ENCODE results near the gene ADGRB3.

ADGRB3 gene

GRCh38 chr6:68710496-68710895 lies 75.4 kb downstream of the ADGRB3 start:
- no peak for DNase-seq

GRCh38 chr6:68710916-68711315 lies 75.8 kb downstream of the ADGRB3 start:
- DNase-seq, result no peak

GRCh38 chr6:68711386-68712000 lies 76.4 kb downstream of the ADGRB3 start:
- DNase-seq, result no peak

- DNase-seq, result no peak
Measured at GRCh38 chr6:68716620-68717019, 81.5 kb downstream of the ADGRB3 start.

GRCh38 chr6:68718385-68719073 lies 83.4 kb downstream of the ADGRB3 start:
- DNase-seq, result no peak

- no peak for DNase-seq
Measured at GRCh38 chr6:68719761-68720160, 84.7 kb downstream of the ADGRB3 start.

- no peak for DNase-seq
Measured at GRCh38 chr6:68722891-68723527, 87.9 kb downstream of the ADGRB3 start.

- DNase-seq, result no peak
Measured at GRCh38 chr6:68724060-68724459, 89.0 kb downstream of the ADGRB3 start.

- no peak for DNase-seq
Measured at GRCh38 chr6:68726337-68726736, 91.3 kb downstream of the ADGRB3 start.

GRCh38 chr6:68726992-68727391 lies 91.9 kb downstream of the ADGRB3 start:
- DNase-seq, result no peak

- no peak for DNase-seq
Measured at GRCh38 chr6:68727699-68728098, 92.6 kb downstream of the ADGRB3 start.

- no peak for DNase-seq
Measured at GRCh38 chr6:68728159-68728979, 93.3 kb downstream of the ADGRB3 start.

- DNase-seq, result no peak
Measured at GRCh38 chr6:68729377-68729903, 94.4 kb downstream of the ADGRB3 start.

- DNase-seq, result no peak
Measured at GRCh38 chr6:68730291-68731054, 95.4 kb downstream of the ADGRB3 start.

- no peak for DNase-seq
Measured at GRCh38 chr6:68732423-68732822, 97.3 kb downstream of the ADGRB3 start.

GRCh38 chr6:68735866-68736265 lies 100.8 kb downstream of the ADGRB3 start:
- no peak for DNase-seq

GRCh38 chr6:68737061-68737460 lies 102.0 kb downstream of the ADGRB3 start:
- no peak for DNase-seq

- no peak for DNase-seq
Measured at GRCh38 chr6:68738039-68738438, 103.0 kb downstream of the ADGRB3 start.

GRCh38 chr6:68740828-68741500 lies 105.9 kb downstream of the ADGRB3 start:
- DNase-seq, result no peak

GRCh38 chr6:68741501-68742386 lies 106.7 kb downstream of the ADGRB3 start:
- no peak for DNase-seq

GRCh38 chr6:68743099-68743498 lies 108.0 kb downstream of the ADGRB3 start:
- no peak for DNase-seq
